Activated CD4-positive, alpha-beta T cell treated with anti-CD3 and anti-CD28 coated beads, Interleukin-2, amount 50 U/mL, for 16 hours (primary cell): ENCODE results near the gene TTC9B.
A peak's percentile ranks its signal among the peaks of the same experiment; 100 is the strongest.
"Not testable (repeated sequence)": the region's sequence is repeated elsewhere in the genome, so short reads cannot be mapped to it uniquely, and the experiment has no call there.

Source experiments
- DNase-seq: peaks from one replicate; pipeline ENCODE4 v3.0.0-alpha.2; 2020

TTC9B gene

DNA sequence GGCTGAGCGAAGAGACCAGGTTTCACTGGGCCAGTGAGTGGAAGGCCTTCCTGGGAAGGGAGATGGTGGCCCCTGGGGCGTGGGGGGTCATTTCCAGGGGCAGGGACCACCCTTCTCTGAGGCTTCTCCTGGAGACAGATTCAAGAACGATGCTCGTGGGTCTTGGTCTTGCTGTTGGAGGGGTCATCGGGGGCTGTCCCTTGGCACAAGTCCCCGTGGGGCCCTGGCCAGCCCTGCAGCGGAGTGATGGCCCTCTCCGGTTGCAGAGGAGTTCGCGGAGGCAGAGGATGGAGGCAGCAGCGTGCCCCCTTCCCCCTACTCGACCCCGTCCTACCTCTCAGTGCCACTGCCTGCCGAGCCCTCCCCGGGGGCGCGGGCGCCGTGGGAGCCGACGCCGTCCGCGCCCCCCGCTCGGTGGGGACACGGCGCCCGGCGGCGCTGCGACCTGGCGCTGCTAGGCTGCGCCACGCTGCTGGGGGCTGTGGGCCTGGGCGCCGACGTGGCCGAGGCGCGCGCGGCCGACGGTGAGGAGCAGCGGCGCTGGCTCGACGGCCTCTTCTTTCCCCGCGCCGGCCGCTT, 4.8 kb downstream of the TTC9B start:
- no peak for DNase-seq

DNA sequence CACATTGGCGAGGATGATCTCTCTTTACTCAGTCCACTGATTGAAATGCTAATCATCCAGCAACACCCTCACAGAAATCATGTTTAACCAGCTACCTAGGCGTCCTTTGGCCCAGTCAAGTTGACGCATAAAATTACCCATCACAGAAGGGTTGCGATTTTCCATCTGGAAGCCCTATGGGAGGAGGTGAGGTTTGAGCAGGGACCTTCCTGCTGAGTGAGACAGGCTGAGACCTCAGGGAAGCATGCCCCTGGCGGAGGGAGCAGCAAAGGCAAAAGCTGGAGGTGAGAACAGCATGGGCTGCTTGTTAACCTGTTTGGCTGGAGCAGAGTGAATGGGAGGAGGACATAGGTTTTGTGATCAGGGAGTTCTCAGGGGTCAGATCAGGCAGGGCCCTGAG, 7.3 kb downstream of the TTC9B start:
- no peak for DNase-seq

DNA sequence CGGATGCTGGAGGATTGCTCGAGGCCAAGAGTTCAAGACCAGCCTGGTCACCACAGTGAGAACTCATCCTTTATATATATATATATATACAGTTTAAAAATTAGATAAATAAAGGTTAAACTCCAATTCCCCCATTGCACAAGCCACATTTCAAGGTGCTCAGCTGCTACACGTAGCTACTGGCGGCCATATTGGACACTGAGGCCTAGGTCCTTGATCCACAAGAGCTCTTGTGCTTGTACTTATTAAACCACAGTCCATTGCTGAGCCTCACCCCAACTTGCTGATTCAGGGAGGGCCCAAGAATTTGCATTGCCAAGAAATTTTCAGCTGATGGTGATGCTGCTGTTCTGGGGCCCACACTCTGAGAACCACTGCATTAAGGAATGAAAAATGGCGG, 9.6 kb downstream of the TTC9B start:
- DNase-seq: no peak

DNA sequence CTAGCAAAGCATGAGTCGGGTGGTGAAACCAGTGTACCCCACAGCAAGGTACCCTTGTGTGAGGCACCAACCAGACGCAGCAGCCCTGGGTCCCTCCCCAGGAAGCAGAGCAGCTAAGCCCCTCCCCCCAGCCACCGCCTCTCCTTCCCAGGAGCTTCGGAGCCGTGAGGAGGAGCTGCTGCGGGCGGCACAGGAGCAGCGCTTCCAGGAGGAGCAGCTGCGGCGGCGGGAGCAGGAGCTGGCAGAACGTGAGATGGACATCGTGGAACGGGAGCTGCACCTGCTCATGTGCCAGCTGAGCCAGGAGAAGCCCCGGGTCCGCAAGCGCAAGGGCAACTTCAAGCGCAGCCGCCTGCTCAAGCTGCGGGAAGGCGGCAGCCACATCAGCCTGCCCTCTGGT, 12.4 kb downstream of the TTC9B start:
- no peak for DNase-seq

DNA sequence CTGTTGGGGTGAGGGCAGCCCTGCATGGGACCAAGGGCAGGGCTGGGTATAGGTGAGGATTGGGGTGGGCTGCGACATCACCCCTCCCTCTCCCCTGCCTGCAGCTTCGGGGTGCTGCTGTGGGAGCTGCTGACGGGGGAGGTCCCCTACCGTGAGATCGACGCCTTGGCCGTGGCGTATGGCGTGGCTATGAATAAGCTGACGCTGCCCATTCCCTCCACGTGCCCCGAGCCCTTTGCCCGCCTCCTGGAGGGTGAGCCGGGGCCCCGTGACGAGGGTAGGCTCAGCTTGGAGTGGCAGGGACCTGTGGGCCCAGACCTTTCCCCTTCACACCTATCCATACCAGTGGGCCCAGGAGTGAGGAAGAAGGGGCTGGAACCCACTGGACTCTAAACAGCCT, 13.8 kb downstream of the TTC9B start:
- no peak for DNase-seq

DNA sequence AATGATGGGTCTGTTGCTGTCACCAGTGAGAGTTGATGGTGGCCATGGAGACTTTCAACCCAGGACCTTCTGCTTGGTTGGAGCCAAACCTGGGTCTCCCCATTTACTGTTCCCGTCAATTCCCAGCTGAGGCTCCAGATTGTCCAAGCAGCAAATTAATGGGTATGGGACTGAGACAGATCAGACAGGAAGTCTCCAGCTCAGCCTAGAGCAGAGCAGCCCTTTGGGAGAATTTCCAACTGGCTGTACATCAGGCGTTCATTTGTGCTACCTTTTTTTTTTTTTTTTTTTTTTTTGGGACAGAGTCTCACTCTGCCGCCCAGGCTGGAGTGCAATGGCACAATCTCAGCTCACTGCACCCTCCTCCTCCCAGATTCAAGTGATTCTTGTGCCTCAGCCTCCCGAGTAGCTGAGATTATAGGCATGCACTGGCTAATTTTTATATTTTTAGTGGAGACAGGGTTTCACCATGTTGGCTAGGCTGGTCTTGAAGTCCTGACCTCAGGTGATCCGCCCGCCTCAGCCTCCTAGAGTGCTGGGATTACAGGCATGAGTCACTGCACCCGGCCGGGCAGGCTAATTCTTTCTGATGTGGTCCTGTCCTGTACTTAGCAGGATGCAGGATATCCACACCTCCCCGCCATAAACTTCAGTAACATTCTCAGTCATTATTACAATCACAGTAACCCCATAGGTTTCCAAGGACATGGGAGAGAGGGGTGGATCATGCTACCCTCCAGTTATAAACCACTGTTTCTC, 17.7 kb downstream of the TTC9B start:
- no peak for DNase-seq

DNA sequence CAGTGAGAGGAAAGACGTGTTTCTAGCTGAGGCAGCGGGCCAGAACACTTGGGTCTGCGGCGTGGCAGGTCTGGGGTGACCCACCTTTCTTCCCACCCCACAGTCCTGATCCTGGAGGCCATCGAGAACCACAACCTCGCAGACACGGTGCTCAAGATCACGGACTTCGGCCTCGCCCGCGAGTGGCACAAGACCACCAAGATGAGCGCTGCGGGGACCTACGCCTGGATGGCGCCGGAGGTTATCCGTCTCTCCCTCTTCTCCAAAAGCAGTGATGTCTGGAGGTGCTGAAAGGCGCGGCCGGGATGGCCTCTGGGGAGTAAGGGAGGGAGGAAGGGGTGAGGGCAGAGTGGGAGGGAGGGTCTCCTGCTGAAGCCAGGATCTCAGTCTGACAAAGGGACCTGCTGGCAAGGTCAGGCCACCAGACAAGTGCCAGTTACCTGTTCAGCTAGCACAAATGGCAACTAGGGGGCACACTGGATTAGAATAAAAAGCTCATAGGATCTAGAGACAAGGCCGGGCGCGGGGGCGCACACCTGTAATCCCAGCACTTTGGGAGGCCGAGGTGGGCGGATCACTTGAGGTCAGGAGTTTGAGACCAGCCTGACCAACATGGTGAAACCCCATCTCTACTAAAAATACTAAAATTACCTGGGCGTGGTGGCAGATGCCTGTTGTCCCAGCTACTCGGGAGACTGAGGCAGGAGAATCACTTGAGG, 19.8 kb downstream of the TTC9B start:
- no peak for DNase-seq

DNA sequence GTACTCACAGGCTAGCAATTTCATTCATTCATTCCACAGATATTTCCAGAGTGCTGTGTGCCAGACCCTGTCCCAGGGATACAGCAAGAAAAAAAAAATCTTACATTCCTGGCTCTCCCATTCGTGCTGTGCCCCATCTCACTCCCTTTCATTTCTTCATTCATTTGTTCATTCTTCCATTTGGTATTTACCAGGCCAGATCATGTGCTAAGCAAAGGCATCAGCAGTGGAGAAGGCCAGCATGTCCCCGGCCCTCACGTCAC, 24.7 kb downstream of the TTC9B start:
- no peak for DNase-seq

DNA sequence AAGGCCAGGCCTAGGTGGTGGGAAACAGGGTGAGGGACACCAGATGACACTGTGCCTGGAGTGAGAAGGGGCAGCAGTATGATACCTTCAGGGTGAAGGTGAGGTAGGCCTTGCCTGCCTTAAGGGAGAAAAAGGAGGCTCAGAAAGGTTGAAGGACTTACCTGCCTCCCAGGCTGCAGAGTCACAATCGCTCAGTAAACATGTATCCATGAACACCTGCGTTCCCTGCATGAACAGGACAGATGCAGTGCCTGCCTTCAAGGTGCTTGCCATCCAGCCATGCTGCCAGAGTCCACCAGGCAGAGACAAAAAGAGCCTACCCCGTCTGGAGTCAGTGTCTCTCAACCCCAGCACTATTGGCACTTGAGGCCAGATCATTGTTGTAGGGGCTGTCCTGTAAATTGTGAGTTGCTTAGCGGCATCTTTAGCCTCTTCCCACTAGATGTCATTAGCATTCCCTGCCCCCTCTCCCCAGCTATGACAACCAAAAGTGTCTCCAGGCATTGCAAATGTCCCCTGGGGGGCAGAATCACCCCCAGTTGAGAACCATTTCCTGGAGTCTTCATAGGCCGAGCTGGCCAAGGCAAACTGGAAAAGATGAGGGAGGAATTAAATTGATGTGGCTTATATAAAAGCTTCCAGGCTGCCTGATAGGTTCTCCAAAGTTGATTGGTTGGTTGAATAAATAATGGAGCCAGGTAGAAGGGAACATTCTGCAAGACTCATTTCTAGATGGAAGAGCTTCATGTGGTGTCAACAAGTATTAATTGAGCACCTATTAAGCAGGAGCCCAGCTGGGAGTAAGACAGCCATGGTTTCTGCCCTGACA, 25.2 kb downstream of the TTC9B start:
- no peak for DNase-seq

DNA sequence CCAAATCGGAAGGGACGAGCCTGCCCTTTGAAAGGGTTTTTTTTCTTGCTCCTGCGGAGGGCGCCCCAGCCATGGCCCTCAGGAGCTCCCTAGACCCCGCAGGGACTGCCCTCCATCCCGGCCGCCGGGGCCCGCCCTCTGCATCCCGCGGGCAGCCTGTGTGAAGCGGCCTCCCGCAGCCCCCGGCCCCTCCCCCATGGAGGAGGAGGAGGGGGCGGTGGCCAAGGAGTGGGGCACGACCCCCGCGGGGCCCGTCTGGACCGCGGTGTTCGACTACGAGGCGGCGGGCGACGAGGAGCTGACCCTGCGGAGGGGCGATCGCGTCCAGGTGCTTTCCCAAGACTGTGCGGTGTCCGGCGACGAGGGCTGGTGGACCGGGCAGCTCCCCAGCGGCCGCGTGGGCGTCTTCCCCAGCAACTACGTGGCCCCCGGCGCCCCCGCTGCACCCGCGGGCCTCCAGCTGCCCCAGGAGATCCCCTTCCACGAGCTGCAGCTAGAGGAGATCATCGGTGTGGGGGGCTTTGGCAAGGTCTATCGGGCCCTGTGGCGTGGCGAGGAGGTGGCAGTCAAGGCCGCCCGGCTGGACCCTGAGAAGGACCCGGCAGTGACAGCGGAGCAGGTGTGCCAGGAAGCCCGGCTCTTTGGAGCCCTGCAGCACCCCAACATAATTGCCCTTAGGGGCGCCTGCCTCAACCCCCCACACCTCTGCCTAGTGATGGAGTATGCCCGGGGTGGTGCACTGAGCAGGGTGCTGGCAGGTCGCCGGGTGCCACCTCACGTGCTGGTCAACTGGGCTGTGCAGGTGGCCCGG, 26.1 kb downstream of the TTC9B start:
- DNase-seq: peak; percentile 14

DNA sequence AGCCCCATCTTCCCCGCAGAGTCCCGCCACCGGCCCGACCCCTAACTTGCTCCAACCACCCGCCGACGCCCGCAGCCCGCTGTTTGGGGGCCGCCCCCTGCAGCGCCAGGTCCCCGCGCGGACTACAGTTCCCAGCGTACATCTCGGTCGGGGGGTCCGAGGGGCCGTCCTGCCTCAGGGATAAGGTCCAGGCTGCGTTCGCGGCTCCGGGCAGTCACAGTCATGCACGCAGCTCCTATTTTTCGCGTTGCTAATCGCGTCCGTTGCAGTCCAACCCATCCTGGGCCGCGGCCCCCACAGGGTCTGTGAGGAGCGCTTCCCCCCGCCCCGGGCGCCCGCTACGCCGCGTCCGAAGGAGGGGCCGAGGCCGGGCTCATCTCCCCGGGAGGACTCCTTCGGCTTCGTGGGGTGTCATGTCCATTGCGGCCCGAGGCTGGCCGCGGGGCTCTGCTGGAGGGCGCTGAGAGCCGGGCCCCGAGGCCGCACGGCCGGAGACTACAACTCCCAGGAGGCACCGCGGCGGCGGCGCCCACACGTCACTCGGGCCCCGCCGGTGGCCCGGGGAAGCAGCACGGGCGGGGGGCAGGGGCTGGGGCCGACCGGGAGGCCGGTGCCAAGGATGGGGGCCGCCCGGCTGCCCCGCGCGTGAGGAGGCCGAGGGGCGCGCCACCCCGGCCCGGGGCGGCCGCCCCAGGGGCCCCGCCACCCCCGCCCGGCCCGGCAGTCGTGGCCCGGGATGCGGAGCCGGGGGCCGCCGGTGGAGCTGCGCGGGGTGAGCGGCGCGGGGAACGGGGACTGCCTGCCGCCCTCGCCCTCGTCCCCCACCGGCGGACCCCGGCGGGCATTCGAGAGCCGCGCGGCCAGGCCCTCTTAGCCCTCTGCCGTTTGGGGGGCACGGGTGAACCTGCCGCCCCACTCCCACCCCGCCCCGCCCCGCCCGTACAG, 27.0 kb downstream of the TTC9B start, which contains the start of gene MAP3K10:
MAP3K10 (plus strand) TSS at position 536 of the 945 bp plus-strand sequence. CDS start 606 bp downstream, outside the sequence.
- peak; percentile 84 for DNase-seq

DNA sequence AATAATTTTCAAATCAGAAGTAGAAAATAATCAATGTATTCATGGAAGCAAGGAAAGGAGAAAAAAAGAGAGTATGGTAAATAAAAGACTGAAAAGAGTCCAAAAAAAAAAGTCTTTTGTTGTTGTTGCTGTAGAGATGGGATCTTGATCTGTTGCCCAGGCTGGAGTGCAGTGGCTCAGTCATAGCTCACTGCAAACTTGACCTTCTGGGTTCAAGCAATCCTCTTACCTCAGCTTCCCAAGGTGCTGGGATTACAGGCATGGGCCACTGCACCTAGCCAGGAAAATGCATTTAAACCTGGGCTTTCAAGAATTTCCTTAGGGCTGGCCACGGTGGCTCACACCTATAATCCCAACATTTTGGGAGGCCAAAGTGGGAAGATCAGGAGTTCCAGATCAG, 33.9 kb downstream of the TTC9B start:
- DNase-seq: no peak

DNA sequence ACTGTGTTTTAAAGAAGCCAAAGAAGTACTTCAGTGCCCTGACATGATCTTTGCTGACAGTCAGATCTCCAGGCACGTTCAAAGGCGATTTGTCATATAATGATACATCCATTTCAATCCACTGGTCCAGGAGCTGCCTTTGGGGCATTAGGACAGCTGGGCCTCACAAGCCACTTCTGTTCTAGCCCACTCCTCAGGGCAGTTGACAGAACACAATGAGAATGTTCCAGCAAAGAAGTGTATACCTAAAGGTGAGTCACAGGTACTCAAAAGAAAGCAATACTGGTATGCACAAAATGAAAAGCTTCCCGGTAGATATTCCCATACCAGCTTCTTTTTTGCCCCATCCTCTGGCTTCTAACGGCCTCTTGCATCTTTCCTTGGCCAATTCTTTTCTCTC, 39.4 kb downstream of the TTC9B start:
- DNase-seq: no peak

DNA sequence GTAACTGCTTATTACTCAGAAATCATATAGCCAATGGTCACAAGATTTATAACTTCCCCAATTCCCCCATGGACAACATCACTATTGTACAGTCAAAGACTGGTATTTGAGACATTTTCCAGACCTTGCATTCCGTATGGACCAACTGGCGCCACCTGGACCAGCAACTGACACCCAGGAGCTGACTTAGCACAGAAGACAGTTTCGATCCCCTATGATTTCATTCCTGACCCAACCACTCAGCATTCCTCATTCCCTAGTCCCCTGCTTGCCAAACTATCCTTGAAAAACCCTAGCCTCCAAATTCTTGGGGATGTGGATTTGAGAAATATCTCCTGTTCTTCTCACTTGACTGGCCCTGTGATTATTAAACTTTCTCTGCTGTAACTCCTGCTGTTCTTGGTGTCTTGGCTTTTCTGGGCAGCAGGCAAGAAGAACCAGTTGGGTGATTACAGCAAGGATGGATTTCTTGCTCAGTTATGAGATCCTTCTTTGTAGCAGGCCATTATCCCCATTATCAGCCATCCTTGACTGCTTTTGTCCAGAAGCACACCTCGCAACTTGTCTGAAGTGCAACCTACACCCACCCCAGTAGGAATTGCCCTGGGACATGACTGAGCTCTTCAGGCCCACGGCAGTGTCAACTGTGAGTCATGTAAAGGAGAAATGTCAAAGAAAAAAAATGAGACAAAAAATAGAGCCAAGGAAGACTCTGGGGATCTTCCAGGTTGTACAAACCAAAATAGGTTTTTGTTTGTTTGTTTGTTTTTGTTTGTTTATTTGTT, 40.7 kb downstream of the TTC9B start:
- DNase-seq: no peak

DNA sequence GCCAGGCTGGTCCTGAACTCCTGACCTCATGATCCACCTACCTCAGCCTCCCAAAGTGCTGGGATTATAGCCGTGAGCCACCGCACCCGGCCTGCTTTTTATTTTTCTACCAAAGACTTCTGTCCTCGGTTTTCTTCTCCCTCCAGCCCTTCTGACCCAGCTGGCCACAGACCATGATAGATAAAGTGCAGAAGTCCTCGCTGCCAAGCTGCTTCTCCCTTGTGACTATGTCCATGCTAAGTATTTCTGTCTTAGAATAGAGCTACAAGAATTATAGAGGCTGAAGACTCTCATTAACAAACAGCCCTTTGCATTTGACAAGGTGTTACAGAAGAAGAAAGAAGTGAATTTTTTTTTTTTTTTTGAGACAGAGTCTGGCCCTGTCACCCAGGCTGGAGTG, 42.4 kb downstream of the TTC9B start:
- no peak for DNase-seq

DNA sequence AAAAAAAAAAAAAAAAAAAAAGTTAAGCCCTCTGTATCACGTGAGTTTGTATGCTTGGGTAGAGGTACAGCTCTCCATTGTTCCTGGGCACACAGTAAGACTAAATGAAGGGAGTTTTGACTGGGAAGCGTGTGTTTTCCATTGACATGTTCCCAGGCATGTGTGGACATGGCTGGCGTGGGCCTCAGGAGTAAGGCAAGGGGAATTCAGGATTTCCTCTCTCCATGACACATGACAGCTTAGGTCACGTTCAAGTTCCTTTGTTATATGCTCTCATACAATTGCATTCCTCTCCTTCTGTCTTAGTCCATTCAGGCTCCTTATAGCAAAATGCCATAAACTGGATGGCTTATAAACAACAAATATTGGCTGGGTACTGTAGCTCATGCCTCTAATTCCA, 44.1 kb downstream of the TTC9B start:
- DNase-seq: no peak

DNA sequence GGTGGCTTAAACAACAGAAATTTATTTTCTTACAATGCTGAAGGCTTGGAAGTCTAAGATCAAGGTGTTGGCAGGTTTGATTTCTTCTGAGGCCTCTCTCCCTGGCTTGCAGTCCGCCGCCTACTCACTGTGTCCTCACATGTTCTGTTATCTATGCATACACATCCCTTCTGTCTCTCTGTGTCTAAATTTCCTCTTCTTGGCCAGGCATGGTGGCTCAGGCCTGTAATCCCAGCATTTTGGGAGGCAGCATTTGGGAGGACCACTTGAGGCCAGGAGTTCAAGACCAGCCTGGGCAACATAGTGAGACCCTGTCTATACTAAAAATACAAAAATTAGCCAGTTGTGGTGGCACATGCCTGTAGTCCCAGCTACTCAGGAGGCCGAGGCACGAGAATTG, 46.9 kb downstream of the TTC9B start:
- not testable (repeated sequence) for DNase-seq

DNA sequence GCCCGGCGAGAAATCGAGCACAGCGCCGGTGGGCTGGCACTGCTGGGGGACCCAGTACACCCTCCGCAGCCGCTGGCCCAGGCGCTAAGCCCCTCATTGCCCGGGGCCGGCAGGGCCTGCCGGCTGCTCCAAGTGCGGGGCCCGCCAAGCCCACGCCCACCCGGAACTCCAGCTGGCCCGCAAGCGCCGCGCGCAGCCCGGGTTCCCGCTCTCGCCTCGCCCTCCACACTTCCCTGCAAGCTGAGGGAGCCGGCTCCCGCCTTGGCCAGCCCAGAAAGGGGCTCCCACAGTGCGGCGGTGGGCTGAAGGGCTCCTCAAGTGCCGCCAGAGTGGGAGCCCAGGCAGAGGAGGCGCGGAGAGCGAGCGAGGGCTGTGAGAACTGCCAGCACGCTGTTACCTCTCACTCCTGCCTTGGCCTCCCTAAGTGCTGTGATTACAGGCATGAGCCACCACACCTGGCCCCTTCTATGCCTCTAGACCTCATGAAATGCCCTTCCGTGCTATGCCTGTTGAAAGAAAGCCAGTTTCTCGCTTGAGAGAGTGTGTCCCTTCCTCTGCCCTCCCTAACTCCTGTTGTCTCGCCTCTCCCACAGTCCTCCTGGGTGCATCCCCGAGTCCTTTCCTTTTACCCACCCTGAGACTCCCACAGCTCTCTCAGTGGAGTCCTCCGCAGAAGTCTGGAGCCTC, 47.7 kb downstream of the TTC9B start:
- not testable (repeated sequence) for DNase-seq

DNA sequence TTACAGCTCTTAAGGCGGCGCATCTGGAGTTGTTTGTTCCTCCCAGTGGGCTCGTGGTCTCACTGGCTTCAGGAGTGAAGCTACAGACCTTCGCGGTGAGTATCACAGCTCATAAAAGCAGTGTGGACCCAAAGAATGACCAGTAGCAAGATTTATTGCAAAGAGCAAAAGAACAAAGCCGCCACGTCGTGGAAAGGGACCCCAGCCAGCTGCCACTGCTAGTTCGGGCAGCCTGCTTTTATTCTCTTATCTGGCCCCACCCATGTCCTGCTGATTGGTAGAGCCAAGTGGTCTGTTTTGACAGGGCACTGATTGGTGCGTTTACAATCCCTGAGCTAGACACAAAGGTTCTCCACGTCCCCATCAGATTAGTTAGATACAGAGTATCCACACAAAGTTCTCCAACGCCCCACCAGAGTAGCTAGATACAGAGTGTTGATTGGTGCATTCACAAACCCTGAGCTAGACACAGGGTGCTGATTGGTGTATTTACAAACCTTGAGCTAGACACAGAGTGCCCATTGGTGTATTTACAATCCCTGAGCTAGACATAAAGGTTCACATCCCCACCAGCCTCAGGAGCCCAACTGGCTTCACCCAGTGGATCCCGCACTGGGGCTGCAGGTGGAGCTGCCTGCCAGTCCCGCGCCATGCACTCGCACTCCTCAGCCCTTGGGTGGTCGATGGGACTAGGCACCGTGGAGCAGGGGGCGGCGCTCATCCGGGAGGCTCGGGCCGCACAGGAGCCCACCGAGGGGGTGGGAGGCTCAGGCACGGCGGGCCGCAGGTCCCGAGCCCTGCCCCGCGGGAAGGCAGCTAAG, 48.5 kb downstream of the TTC9B start:
- DNase-seq: not testable (repeated sequence)
